ENCODE measurements around the gene RGL4. TPM values are rescaled to one million over a fixed set of nuclear protein-coding genes. Genes with fewer than 3 reads are reported as not detected.

Gene RGL4
- total RNA-seq, 2 donors from 2014 or later, result not detected

DNA sequence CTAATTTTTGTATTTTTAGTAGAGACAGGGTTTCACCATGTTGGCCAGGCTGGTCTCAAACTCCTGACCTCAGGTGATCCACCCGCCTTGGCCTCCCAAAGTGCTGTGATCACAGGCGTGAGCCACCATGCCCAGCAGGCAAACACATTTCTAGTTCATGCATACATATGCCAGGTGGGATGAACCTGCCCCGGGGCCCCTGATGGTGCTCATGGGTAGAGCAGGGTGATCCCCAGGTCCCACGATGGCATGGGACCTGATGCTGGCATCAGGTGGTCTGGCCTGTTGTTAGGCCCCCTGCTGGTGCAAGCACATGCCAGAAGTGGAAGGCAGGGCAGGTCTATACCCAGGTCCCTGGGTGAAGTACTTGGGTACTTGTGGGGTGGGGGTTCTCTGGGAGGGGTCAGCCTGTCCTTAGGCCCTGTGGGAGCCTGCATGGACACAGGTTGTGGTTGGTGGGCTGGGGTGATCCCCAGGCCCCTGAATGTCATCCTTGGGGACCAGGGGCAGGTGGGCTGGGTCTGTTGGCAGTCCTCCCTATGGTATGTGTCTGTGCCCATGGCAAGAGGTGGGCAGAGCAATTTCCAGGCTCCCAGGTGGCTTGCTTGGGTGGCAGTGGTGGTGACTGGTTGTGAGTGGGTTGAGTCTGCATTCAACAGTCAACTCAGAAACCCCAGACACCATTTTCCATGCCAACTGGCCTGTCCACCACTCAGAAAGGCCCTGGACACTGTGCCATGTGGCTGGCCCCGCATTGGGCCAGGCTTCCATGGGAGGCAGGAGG is 9.6 kb upstream of the RGL4 start:
- Histone ChIP-seq H3K4me1 (peaks cover 0 to 23% of the 10 kb centered on the region in 2 donors), H3K9me3 (no peaks in the 10 kb centered on the region), H3K36me3 (no peaks in the 10 kb centered on the region), H3K27me3 (no peaks in the 10 kb centered on the region), H3K27ac (no peak overlapping the region), H3K4me3 (no peak overlapping the region)
- no peak for DNase-seq (ENCODE audit: low spot score)
- TF ChIP-seq, protein P1, sequence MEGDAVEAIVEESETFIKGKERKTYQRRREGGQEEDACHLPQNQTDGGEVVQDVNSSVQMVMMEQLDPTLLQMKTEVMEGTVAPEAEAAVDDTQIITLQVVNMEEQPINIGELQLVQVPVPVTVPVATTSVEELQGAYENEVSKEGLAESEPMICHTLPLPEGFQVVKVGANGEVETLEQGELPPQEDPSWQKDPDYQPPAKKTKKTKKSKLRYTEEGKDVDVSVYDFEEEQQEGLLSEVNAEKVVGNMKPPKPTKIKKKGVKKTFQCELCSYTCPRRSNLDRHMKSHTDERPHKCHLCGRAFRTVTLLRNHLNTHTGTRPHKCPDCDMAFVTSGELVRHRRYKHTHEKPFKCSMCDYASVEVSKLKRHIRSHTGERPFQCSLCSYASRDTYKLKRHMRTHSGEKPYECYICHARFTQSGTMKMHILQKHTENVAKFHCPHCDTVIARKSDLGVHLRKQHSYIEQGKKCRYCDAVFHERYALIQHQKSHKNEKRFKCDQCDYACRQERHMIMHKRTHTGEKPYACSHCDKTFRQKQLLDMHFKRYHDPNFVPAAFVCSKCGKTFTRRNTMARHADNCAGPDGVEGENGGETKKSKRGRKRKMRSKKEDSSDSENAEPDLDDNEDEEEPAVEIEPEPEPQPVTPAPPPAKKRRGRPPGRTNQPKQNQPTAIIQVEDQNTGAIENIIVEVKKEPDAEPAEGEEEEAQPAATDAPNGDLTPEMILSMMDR (IDR thresholded peaks at IDR 0.05), result no peak

DNA sequence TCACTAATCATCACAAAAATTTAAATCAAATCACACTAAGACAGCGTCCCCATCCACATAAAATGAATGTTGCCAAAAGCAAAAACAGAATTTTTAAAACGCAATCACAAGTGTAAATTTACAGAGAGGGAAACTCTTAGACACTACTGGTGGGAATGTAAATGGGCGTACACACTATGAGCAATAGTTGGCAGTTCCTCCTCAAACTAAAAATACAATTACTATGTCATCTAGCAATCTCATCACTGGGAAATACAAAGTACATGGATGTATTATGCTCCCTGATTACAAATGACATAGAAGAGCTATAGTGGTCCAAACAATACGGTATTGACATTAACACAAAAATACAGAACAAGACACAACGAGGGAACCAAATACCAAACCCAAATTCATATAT is 8.7 kb upstream of the RGL4 start:
- H3K27me3 ChIP-seq, result no peaks in the 10 kb centered on the region
- H3K27ac ChIP-seq, result no peak overlapping the region
- no peak overlapping the region for H3K4me3 ChIP-seq
- H3K4me1 ChIP-seq, result peaks cover 0 to 27% of the 10 kb centered on the region in 2 donors
- DNase-seq (ENCODE audit: low spot score), result no peak
- no peaks in the 10 kb centered on the region for H3K36me3 ChIP-seq
- H3K9me3 ChIP-seq, result no peaks in the 10 kb centered on the region
- TF ChIP-seq, protein P1 (IDR thresholded peaks at IDR 0.05), result no peak

- H3K4me3 ChIP-seq, result no peak overlapping the region
- H3K27me3 ChIP-seq, result no peaks in the 10 kb centered on the region
- no peak for DNase-seq (ENCODE audit: low spot score)
- TF ChIP-seq, protein P1 (IDR thresholded peaks at IDR 0.05), result no peak
- H3K9me3 ChIP-seq, result no peaks in the 10 kb centered on the region
- no peak overlapping the region for H3K27ac ChIP-seq
- H3K4me1 ChIP-seq, result peaks cover 0 to 27% of the 10 kb centered on the region in 2 donors
- H3K36me3 ChIP-seq, result no peaks in the 10 kb centered on the region
These were observed 7.9 kb upstream of the RGL4 start for GRCh38 chr22:23682827-23683355.

- Histone ChIP-seq H3K27me3 (no peaks in the 10 kb centered on the region), H3K4me1 (peaks cover 0 to 27% of the 10 kb centered on the region in 2 donors), H3K9me3 (no peaks in the 10 kb centered on the region), H3K4me3 (no peak overlapping the region), H3K36me3 (no peaks in the 10 kb centered on the region), H3K27ac (no peak overlapping the region)
- TF ChIP-seq, protein P1 (IDR thresholded peaks at IDR 0.05), result no peak
- DNase-seq (ENCODE audit: low spot score), result no peak
These were observed 7.3 kb upstream of the RGL4 start for GRCh38 chr22:23683545-23683944.

DNA sequence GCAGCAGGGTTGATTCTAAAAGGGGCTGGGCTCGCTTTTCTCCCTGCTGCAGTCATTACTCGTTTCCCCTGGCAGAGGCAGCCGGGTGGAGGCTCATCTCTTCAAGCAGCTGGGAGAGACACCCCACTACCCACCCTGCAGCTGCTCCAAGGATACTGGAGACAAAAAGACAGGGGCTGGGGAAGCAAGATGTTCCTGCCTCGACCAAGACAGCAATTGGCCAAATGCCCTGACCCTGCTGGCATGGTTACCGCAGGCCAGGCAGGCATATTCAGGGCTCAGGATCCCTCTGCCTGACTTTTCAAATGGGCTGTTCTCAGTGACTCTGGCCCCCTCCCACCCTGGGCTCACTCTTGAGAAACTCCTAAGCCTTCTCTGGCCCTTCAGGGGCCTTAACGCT is 6.8 kb upstream of the RGL4 start:
- no peak overlapping the region for H3K4me3 ChIP-seq
- H3K4me1 ChIP-seq, result peaks cover 0 to 27% of the 10 kb centered on the region in 2 donors
- TF ChIP-seq, protein P1 (IDR thresholded peaks at IDR 0.05), result no peak
- no peak overlapping the region for H3K27ac ChIP-seq
- no peak for DNase-seq (ENCODE audit: low spot score)
- no peaks in the 10 kb centered on the region for H3K9me3 ChIP-seq
- no peaks in the 10 kb centered on the region for H3K36me3 ChIP-seq
- H3K27me3 ChIP-seq, result no peaks in the 10 kb centered on the region
